Activated effector memory CD4-positive, alpha-beta T cell treated with Interleukin-2 at 50 U/mL for 16 hours (primary cell): ENCODE results near the gene PIP5K1B.

Experiments used
- DNase-seq: peaks from one replicate; pipeline ENCODE4 v3.0.0-alpha.2; 2020

PIP5K1B gene

GRCh38 chr9:68870086-68870485, 165.0 kb downstream of the PIP5K1B start:
- no peak for DNase-seq

- no peak for DNase-seq
These were observed 166.2 kb downstream of the PIP5K1B start for GRCh38 chr9:68871236-68871635.

GRCh38 chr9:68872026-68872501, 167.0 kb downstream of the PIP5K1B start:
- no peak for DNase-seq

- DNase-seq: no peak
These were observed 168.1 kb downstream of the PIP5K1B start for GRCh38 chr9:68873179-68873578.

- no peak for DNase-seq
These were observed 171.2 kb downstream of the PIP5K1B start for GRCh38 chr9:68876273-68876672.

GRCh38 chr9:68876681-68877080, 171.6 kb downstream of the PIP5K1B start:
- no peak for DNase-seq

GRCh38 chr9:68877219-68877618, 172.2 kb downstream of the PIP5K1B start:
- DNase-seq: no peak

GRCh38 chr9:68878450-68878849, 173.4 kb downstream of the PIP5K1B start:
- DNase-seq: no peak

- no peak for DNase-seq
These were observed 178.2 kb downstream of the PIP5K1B start for GRCh38 chr9:68883224-68883623.

- no peak for DNase-seq
These were observed 182.2 kb downstream of the PIP5K1B start for GRCh38 chr9:68887232-68887631.

GRCh38 chr9:68894502-68894901, 189.5 kb downstream of the PIP5K1B start:
- DNase-seq: no peak

- DNase-seq: no peak
These were observed 190.9 kb downstream of the PIP5K1B start for GRCh38 chr9:68895741-68896478.

GRCh38 chr9:68896486-68896885, 191.4 kb downstream of the PIP5K1B start:
- DNase-seq: no peak

- no peak for DNase-seq
These were observed 192.6 kb downstream of the PIP5K1B start for GRCh38 chr9:68897577-68898145.

GRCh38 chr9:68898781-68899439, 193.9 kb downstream of the PIP5K1B start:
- DNase-seq: no peak

- no peak for DNase-seq
These were observed 199.4 kb downstream of the PIP5K1B start for GRCh38 chr9:68904454-68904853.

GRCh38 chr9:68905129-68905528, 200.1 kb downstream of the PIP5K1B start:
- no peak for DNase-seq

- no peak for DNase-seq
These were observed 202.9 kb downstream of the PIP5K1B start for GRCh38 chr9:68907910-68908309.

- no peak for DNase-seq
These were observed 207.5 kb downstream of the PIP5K1B start for GRCh38 chr9:68912561-68912960.

GRCh38 chr9:68913054-68913453, 208.0 kb downstream of the PIP5K1B start:
- no peak for DNase-seq

- no peak for DNase-seq
These were observed 209.7 kb downstream of the PIP5K1B start for GRCh38 chr9:68914751-68915150.

GRCh38 chr9:68919661-68920060, 214.6 kb downstream of the PIP5K1B start:
- no peak for DNase-seq

- no peak for DNase-seq
These were observed 215.9 kb downstream of the PIP5K1B start for GRCh38 chr9:68920921-68921320.

GRCh38 chr9:68923480-68923879, 218.4 kb downstream of the PIP5K1B start:
- no peak for DNase-seq
